ENCODE data around the gene ATP1A1.

Gene ATP1A1

DNA sequence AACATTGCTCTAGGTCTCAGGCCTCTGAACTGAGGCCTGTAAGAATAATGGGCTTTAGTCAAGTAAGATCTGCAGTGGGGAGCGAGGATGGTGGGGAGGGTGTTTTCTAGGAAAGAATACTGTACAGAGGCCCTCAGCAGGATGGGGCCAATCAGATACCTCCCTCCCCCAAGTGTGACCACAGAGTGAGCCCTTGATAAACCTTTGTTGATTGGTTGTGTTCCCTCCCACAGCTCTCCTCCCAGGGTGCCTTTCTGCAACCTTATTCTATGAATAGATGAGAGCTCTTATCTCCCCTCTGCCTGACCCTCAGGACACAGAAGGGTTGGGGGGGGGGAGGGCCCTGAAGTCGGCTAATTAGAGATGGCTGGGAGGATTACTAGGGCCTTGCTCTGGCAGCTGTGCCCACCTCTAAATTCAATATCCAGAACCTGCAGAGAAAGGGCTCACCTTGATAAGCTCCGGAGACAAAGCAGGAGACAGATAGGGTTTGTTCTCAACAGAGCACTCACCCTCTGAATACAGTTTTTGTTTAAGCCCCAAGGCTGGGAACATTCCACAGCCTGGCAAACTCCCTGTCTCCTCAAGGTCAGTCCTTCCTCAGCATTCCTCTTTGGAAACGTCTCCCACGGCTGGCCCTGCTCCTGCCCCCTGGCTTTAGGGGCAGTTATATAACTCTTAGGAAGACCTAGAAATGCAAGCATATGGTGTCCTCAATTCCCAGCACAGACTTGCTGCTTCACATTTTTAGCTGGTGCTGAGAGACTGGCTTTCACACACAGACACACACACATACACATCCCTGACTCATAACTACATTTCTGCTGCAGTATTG lies 42.9 kb downstream of the ATP1A1 start:
- DNase-seq: no peak

DNA sequence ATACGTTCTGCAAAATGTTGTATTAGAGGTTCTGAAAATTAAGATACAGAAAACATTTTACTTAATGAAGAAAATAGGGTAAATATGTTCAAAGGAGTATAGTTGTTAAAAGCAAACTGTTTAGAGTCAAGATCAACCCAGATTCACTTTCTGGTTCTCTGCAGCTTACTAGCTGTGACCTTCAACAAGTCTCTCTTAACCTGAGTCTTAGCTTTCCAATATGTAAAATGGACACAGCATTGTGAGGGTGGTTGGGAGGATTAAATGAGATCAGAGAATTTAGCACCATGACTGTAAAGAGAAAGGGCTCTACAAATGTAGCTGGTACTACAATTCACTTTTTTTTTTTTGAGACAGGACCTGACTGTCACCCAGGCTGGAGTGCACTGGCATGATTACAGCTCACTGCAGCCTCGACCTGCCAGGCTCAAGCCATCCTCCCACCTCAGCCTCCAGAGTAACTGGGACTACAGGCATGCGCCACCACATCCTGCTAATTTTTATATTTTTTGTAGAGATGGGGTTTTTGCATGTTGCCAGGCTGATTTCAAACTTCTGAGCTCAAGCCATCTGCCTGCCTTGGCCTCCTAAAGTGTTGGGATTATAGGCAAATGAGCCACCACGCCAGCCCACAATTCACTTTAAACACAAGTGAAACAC lies 43.9 kb downstream of the ATP1A1 start:
- no peak for DNase-seq

- DNase-seq: no peak
These were observed 44.6 kb downstream of the ATP1A1 start for GRCh38 chr1:116417678-116418077.

GRCh38 chr1:116418091-116418830 lies 45.2 kb downstream of the ATP1A1 start:
- DNase-seq: peak; percentile 77

GRCh38 chr1:116420417-116421200 lies 47.6 kb downstream of the ATP1A1 start:
- no peak for DNase-seq

DNA sequence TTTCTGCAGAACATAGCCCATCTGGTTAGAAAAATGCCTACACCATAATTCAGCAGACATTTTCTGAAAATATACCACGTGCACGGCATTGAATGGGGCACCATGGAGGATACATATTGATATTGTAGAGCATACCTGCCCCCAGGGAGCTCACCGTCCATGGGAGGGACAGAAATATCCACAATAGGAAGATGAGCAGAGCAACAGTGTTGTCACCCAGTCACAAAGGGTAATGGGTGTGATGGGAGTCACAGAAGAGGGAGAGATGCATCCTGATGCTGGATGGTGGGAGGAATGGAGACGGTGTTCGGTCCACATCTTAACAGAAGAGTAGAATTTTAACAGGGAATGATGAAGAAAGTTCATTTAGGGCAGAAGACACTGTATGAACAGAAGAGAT lies 51.4 kb downstream of the ATP1A1 start:
- DNase-seq: no peak

DNA sequence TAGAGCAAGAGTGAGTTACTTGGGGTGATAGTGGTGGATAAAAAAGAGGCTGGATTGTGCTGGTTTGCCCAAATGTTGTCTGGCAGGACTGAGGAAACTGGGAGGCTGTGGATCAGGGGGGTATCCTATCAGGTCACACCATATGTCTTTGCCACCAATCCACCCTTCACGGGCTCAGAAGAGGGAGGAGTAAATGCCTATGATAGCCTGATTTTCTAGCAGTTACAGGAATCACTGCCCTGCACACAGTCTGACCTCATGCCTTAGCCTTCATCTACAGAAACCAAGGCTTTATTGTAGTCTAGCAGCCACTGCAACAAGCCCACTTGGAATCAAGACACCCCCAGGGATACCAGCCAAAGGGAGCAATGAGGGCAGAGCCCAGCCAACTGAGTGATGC lies 51.8 kb downstream of the ATP1A1 start:
- no peak for DNase-seq

- DNase-seq: no peak
These were observed 52.9 kb downstream of the ATP1A1 start for GRCh38 chr1:116425987-116426386.

DNA sequence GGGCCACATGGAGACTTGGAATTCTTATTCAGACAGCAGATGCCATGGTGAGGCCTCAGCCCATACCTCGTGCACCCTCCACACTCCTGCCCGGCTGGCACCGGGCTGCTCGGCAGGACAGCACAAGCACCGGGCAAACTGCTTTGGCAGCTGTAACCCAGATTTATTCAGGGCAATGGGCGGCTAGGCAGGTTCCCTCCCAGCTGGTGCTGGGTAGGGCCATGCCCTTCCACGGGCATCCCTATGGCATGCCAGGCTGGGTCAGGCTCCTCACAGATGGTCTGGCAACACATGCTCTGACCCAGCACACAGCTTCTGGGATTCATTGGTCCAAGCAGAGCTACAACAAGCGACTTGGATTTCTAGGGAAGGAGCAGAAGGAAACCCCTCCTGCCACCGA lies 53.4 kb downstream of the ATP1A1 start:
- no peak for DNase-seq

DNA sequence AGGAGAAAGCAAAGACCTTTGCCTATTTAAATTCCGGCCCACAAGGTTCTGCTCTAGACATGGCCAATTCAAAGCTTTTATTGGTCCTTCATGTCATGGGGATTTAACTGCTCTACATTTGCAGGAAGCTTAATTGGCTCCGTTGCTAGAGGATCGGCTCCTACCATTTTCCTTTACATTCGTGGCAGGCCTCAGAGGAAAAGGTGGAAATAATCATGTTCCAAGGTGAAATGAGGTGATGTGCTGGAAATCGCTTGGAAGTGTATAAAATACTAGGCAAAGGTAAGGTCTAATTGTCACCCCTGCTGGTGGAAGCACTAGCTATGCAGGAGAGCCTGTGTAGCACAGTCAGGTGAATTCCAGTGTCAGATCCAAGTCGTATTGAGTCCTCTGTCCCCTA lies 55.5 kb downstream of the ATP1A1 start:
- DNase-seq: no peak

GRCh38 chr1:116429821-116430374 lies 56.9 kb downstream of the ATP1A1 start:
- no peak for DNase-seq

DNA sequence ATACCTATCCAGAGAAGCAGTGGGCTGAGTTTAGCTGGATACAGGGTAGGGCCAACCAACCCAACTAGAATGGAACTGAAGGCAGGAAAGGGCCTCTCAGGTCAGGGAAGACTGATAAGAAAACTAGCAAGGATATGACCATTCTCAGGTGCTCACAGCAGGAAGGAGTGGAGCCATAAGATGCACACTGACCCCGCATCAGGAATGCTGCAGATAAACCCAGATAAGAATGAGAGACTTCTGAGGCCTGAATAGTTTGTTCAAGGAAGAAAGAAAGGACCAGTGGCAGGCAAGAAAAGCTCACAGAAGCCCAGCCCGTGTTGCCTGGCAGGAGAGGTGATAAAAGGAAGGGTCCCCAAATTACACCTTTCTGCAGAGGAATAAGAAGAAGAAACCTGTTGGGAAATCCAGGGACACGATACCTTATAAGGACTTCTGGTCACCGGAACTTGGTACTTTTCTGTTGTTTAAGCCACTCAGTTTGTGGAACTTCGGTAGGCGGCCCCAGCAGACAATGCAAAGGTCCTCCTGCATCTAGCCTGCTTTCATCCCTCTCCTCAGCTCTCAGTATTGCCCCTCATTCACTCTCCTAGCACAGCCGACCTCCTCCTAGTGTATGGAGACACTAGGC lies 58.9 kb downstream of the ATP1A1 start:
- no peak for DNase-seq

- DNase-seq: no peak
These were observed 59.7 kb downstream of the ATP1A1 start for GRCh38 chr1:116432655-116433265.

GRCh38 chr1:116433275-116434257 lies 60.5 kb downstream of the ATP1A1 start:
- no peak for DNase-seq

- DNase-seq: no peak
These were observed 61.8 kb downstream of the ATP1A1 start for GRCh38 chr1:116434849-116435248.

DNA sequence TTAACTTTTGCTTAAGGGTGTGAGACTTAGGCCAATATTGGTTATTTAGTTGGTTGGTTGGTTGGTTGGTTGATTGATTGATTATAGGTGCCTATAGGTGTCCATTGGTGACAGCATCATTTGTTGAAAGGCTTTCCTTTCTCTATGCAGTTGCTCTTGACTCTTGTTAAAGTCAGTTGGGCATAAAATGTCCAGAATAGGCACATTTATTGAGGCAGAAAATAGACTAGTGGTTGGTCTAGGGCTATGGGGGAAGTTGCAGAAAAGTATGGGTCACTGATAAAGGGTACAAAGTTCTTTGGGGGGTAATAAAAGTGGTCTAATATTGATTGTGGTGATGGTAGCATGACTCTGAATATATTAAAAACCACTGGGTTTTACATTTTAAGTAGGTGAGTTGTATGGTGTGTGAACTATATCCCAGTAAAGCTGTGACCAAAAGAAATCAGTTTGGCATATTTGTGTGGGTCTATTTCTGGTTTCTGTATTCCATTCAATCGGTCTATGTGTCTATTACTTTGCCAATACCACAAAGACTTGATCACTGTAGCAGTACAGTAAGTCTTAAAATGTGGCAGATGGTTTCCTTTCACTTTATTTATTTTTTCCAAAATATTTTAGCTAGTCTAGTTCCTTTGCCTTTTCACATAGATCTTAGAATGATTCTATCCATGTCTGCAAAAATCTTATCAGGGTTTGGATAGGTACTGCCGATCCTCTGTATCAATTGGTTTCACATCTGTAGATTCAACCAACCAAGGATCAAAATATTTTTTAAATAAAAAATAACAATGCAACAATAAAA lies 63.0 kb downstream of the ATP1A1 start:
- DNase-seq: no peak

- DNase-seq: no peak
These were observed 63.5 kb downstream of the ATP1A1 start for GRCh38 chr1:116436611-116436970.

GRCh38 chr1:116439701-116440100 lies 66.7 kb downstream of the ATP1A1 start:
- no peak for DNase-seq

- DNase-seq: no peak
These were observed 67.7 kb downstream of the ATP1A1 start for GRCh38 chr1:116440731-116441130.

GRCh38 chr1:116445534-116445933 lies 72.5 kb downstream of the ATP1A1 start:
- no peak for DNase-seq

Measured in RPMI8226 (cell line).